IPS-20b (cell line): ENCODE data around the gene KIAA1614.
A peak's percentile ranks its signal among the peaks of the same experiment; 100 is the strongest.

Experiments
- H3K27ac ChIP-seq: one replicate; pipeline ENCODE4 v1.5.1; 2013; ENCODE audit warnings: low read length
- H3K27me3 ChIP-seq: 2 replicates; pipeline ENCODE4 v1.6.1; 2013; ENCODE audit warnings: mild to moderate bottlenecking, low read length, inconsistent platforms; ENCODE audit not compliant: insufficient read depth
- H3K36me3 ChIP-seq: 2 replicates; pipeline ENCODE4 v1.6.1; 2013; ENCODE audit warnings: low read depth, mild to moderate bottlenecking, inconsistent platforms, low read length, moderate library complexity; ENCODE audit not compliant: insufficient read depth
- H3K4me1 ChIP-seq: 2 replicates; pipeline ENCODE4 v1.6.1; 2013; ENCODE audit warnings: mild to moderate bottlenecking, control low read depth, inconsistent platforms, low read length, moderate library complexity; ENCODE audit not compliant: insufficient read depth
- H3K4me3 ChIP-seq: 2 replicates; pipeline ENCODE4 v1.5.1; 2013; ENCODE audit warnings: mild to moderate bottlenecking, low read length, inconsistent platforms
- H3K9ac ChIP-seq: 2 replicates; pipeline ENCODE4 v1.6.1; 2013; ENCODE audit warnings: low read depth, mild to moderate bottlenecking, inconsistent platforms, low read length, moderate library complexity
- H3K9me3 ChIP-seq: 2 replicates; pipeline ENCODE4 v1.6.1; 2013; ENCODE audit warnings: mild to moderate bottlenecking, low read depth, low read length, inconsistent platforms; ENCODE audit not compliant: insufficient read depth

KIAA1614 gene

GRCh38 chr1:180912801-180913565 is at the start of gene KIAA1614:
KIAA1614 (plus strand) TSS chr1:180912897; CDS start chr1:180913244, 347 bp downstream.
- Histone ChIP-seq H3K9me3 (no peaks in the 10 kb centered on the region), H3K27ac (no peak within 1 kb of the TSS), H3K36me3 (no peaks in the 10 kb centered on the region), H3K27me3 (peaks cover 43% of the 10 kb centered on the region), H3K4me1 (peaks cover 8% of the 10 kb centered on the region; the same call in 1 of the 2 replicates), H3K9ac (peak within 1 kb of the TSS; percentile 72), H3K4me3 (peak within 1 kb of the TSS; percentile 74)

- Histone ChIP-seq H3K27ac (no peak overlapping the region), H3K4me1 (no peaks in the 10 kb centered on the region), H3K9ac (no peak overlapping the region), H3K36me3 (peaks cover 23% of the 10 kb centered on the region), H3K27me3 (no peaks in the 10 kb centered on the region), H3K4me3 (no peak overlapping the region), H3K9me3 (peaks cover 6% of the 10 kb centered on the region; the same call in 1 of the 2 replicates)
Measured at GRCh38 chr1:180863158-180863775, 49.4 kb upstream of the KIAA1614 start.

DNA sequence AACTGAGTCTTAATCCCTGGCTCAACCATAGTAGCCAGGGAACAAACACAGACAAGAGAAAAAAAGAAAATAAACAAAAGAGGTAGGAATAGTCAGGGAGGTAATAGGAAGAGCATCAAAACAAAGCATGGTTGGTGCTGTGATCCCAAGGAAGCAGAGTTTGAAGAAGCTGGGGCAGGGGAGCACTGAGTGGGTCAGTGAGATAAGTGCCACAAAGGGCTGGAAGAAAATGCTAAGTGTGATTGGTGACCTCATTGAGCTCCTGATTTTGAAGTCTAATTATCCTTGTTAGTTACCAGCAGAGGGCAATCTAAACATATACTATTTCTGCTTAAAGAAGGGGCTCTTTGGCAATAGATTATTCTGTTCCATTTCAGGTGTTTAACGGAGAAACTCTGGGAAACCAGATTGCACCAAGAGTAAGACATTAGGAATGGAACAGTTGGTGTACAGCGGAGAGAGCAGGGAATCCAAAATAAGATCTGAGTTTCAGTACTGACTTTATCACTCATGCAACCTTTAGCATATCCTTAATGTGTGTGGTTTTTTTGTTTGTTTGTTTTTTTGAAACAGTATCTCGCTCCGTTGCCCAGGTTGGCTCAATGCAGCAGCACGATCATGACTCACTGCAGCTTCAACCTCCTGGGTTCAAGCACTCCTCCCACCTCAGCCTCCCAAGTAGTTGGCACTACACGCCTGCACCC is 30.7 kb upstream of the KIAA1614 start:
- Histone ChIP-seq H3K36me3 (peaks cover 9% of the 10 kb centered on the region; the same call in 1 of the 2 replicates), H3K9me3 (no peaks in the 10 kb centered on the region), H3K27me3 (no peaks in the 10 kb centered on the region), H3K27ac (no peak overlapping the region), H3K4me3 (no peak overlapping the region), H3K9ac (no peak overlapping the region), H3K4me1 (no peaks in the 10 kb centered on the region)

GRCh38 chr1:180884588-180885300 is 28.0 kb upstream of the KIAA1614 start:
- H3K4me3 ChIP-seq = no peak overlapping the region
- H3K36me3 ChIP-seq = 0 out of 2 replicates have a peak, but pooled peaks cover 6% of the 10 kb centered on the region
- no peaks in the 10 kb centered on the region for H3K9me3 ChIP-seq
- no peak overlapping the region for H3K27ac ChIP-seq
- no peak overlapping the region for H3K9ac ChIP-seq
- no peaks in the 10 kb centered on the region for H3K4me1 ChIP-seq
- no peaks in the 10 kb centered on the region for H3K27me3 ChIP-seq

- no peaks in the 10 kb centered on the region for H3K4me1 ChIP-seq
- no peaks in the 10 kb centered on the region for H3K27me3 ChIP-seq
- H3K27ac ChIP-seq = no peak overlapping the region
- no peaks in the 10 kb centered on the region for H3K9me3 ChIP-seq
- H3K4me3 ChIP-seq = no peak overlapping the region
- 0 out of 2 replicates have a peak, but pooled peaks cover 6% of the 10 kb centered on the region for H3K36me3 ChIP-seq
- no peak overlapping the region for H3K9ac ChIP-seq
Measured at GRCh38 chr1:180886338-180886737, 26.4 kb upstream of the KIAA1614 start.

GRCh38 chr1:180887841-180888240 is 24.9 kb upstream of the KIAA1614 start:
- 0 out of 2 replicates have a peak, but pooled peaks cover 6% of the 10 kb centered on the region for H3K36me3 ChIP-seq

GRCh38 chr1:180888870-180889269 is 23.8 kb upstream of the KIAA1614 start:
- Histone ChIP-seq H3K4me1 (no peaks in the 10 kb centered on the region), H3K9ac (no peak overlapping the region), H3K9me3 (no peaks in the 10 kb centered on the region), H3K27me3 (no peaks in the 10 kb centered on the region), H3K4me3 (no peak overlapping the region), H3K36me3 (0 out of 2 replicates have a peak, but pooled peaks cover 6% of the 10 kb centered on the region), H3K27ac (no peak overlapping the region)

More at GRCh38 chr1:180887841-180888240, 24.9 kb upstream of the KIAA1614 start:
- Histone ChIP-seq H3K4me1 (no peaks in the 10 kb centered on the region), H3K9ac (no peak overlapping the region), H3K27me3 (no peaks in the 10 kb centered on the region), H3K9me3 (no peaks in the 10 kb centered on the region), H3K4me3 (no peak overlapping the region), H3K27ac (no peak overlapping the region)

- no peak overlapping the region for H3K9ac ChIP-seq
- no peaks in the 10 kb centered on the region for H3K9me3 ChIP-seq
- no peak overlapping the region for H3K27ac ChIP-seq
- H3K4me1 ChIP-seq = no peaks in the 10 kb centered on the region
- no peak overlapping the region for H3K4me3 ChIP-seq
- H3K36me3 ChIP-seq = 0 out of 2 replicates have a peak, but pooled peaks cover 6% of the 10 kb centered on the region
- no peaks in the 10 kb centered on the region for H3K27me3 ChIP-seq
Measured at GRCh38 chr1:180889325-180889724, 23.4 kb upstream of the KIAA1614 start.

- Histone ChIP-seq H3K4me1 (no peaks in the 10 kb centered on the region), H3K27me3 (no peaks in the 10 kb centered on the region), H3K9me3 (no peaks in the 10 kb centered on the region), H3K36me3 (no peaks in the 10 kb centered on the region), H3K4me3 (no peak overlapping the region), H3K9ac (no peak overlapping the region), H3K27ac (no peak overlapping the region)
Measured at GRCh38 chr1:180892272-180892671, 20.4 kb upstream of the KIAA1614 start.

GRCh38 chr1:180892675-180893074 is 20.0 kb upstream of the KIAA1614 start:
- no peaks in the 10 kb centered on the region for H3K27me3 ChIP-seq
- no peak overlapping the region for H3K27ac ChIP-seq

GRCh38 chr1:180893614-180894013 is 19.1 kb upstream of the KIAA1614 start:
- no peak overlapping the region for H3K9ac ChIP-seq
- peaks cover 4% of the 10 kb centered on the region; the same call in 1 of the 2 replicates for H3K4me1 ChIP-seq
- no peaks in the 10 kb centered on the region for H3K9me3 ChIP-seq
- no peaks in the 10 kb centered on the region for H3K27me3 ChIP-seq
- no peak overlapping the region for H3K27ac ChIP-seq
- no peaks in the 10 kb centered on the region for H3K36me3 ChIP-seq
- no peak overlapping the region for H3K4me3 ChIP-seq

More at GRCh38 chr1:180892675-180893074, 20.0 kb upstream of the KIAA1614 start:
- Histone ChIP-seq H3K36me3 (no peaks in the 10 kb centered on the region), H3K9ac (no peak overlapping the region), H3K4me1 (no peaks in the 10 kb centered on the region), H3K9me3 (no peaks in the 10 kb centered on the region), H3K4me3 (no peak overlapping the region)
